IPS-15b (cell line): ENCODE measurements around the gene POLR2J.
"Not testable (repeated sequence)": the region's sequence is repeated elsewhere in the genome, so short reads cannot be mapped to it uniquely, and the experiment has no call there.

ENCODE experiments used
- H3K27me3 ChIP-seq: one replicate; pipeline ENCODE4 v1.6.1; 2013; ENCODE audit warnings: low read length; ENCODE audit not compliant: control insufficient read depth, insufficient read depth
- H3K36me3 ChIP-seq: one replicate; pipeline ENCODE4 v1.6.1; 2013; ENCODE audit warnings: low read length; ENCODE audit not compliant: control insufficient read depth, insufficient read depth
- H3K4me1 ChIP-seq: one replicate; pipeline ENCODE4 v1.6.1; 2013; ENCODE audit warnings: mild to moderate bottlenecking, low read length; ENCODE audit not compliant: control insufficient read depth, insufficient read depth
- H3K4me3 ChIP-seq: one replicate; pipeline ENCODE4 v1.5.1; 2013; ENCODE audit warnings: low read depth, low read length
- H3K9ac ChIP-seq: one replicate; pipeline ENCODE4 v1.6.1; 2013; ENCODE audit warnings: low read depth, mild to moderate bottlenecking, low read length
- H3K9me3 ChIP-seq: one replicate; pipeline ENCODE4 v1.6.1; 2013; ENCODE audit warnings: mild to moderate bottlenecking, low read length; ENCODE audit not compliant: control insufficient read depth, insufficient read depth

POLR2J gene

GRCh38 chr7:102478314-102479208 lies at the start of gene POLR2J:
Gene POLR2J, minus strand, starts transcription at chr7:102478922. Its CDS starts 62 bp downstream, at chr7:102478860.
- H3K9me3 ChIP-seq, H3K27me3 ChIP-seq, H3K9ac ChIP-seq, H3K4me3 ChIP-seq, H3K36me3 ChIP-seq, H3K4me1 ChIP-seq: not testable (repeated sequence)

- H3K9me3 ChIP-seq, H3K9ac ChIP-seq, H3K4me3 ChIP-seq, H3K4me1 ChIP-seq, H3K36me3 ChIP-seq, H3K27me3 ChIP-seq: not testable (repeated sequence)
These were observed 49.4 kb upstream of the POLR2J start for GRCh38 chr7:102527822-102528793.

- H3K27me3 ChIP-seq, H3K4me1 ChIP-seq, H3K36me3 ChIP-seq, H3K9me3 ChIP-seq, H3K4me3 ChIP-seq, H3K9ac ChIP-seq: not testable (repeated sequence)
These were observed 48.5 kb upstream of the POLR2J start for GRCh38 chr7:102527182-102527581.

- H3K9ac ChIP-seq, H3K9me3 ChIP-seq: not testable (repeated sequence)
These were observed 46.1 kb upstream of the POLR2J start for GRCh38 chr7:102524803-102525202.

GRCh38 chr7:102520797-102521196 lies 42.1 kb upstream of the POLR2J start:
- H3K9ac ChIP-seq, H3K4me1 ChIP-seq, H3K4me3 ChIP-seq, H3K27me3 ChIP-seq, H3K36me3 ChIP-seq, H3K9me3 ChIP-seq: not testable (repeated sequence)

More at GRCh38 chr7:102524803-102525202, 46.1 kb upstream of the POLR2J start:
- not testable (repeated sequence) for H3K27me3 ChIP-seq, H3K4me1 ChIP-seq, H3K36me3 ChIP-seq, H3K4me3 ChIP-seq

- H3K36me3 ChIP-seq, H3K4me3 ChIP-seq, H3K9me3 ChIP-seq, H3K4me1 ChIP-seq, H3K9ac ChIP-seq, H3K27me3 ChIP-seq: not testable (repeated sequence)
These were observed 38.9 kb upstream of the POLR2J start, which contains the start of gene RASA4B for GRCh38 chr7:102517550-102518147. Gene RASA4B, minus strand, starts transcription at chr7:102517777. Its CDS starts 67 bp downstream, at chr7:102517710.

- H3K4me1 ChIP-seq, H3K4me3 ChIP-seq, H3K9ac ChIP-seq, H3K36me3 ChIP-seq, H3K9me3 ChIP-seq, H3K27me3 ChIP-seq: not testable (repeated sequence)
These were observed 38.2 kb upstream of the POLR2J start for GRCh38 chr7:102516951-102517350.

- not testable (repeated sequence) for H3K4me1 ChIP-seq, H3K36me3 ChIP-seq, H3K9me3 ChIP-seq, H3K27me3 ChIP-seq, H3K9ac ChIP-seq, H3K4me3 ChIP-seq
These were observed 37.2 kb upstream of the POLR2J start for GRCh38 chr7:102515889-102516288.

GRCh38 chr7:102514881-102515721 lies 36.4 kb upstream of the POLR2J start:
- H3K9ac ChIP-seq, H3K4me1 ChIP-seq, H3K9me3 ChIP-seq, H3K36me3 ChIP-seq, H3K4me3 ChIP-seq, H3K27me3 ChIP-seq: not testable (repeated sequence)

- H3K27me3 ChIP-seq, H3K4me1 ChIP-seq, H3K9ac ChIP-seq, H3K36me3 ChIP-seq, H3K9me3 ChIP-seq, H3K4me3 ChIP-seq: not testable (repeated sequence)
These were observed 34.0 kb upstream of the POLR2J start for GRCh38 chr7:102512642-102513221.
